Mucosa of descending colon (tissue), 3 donors: ENCODE measurements around the gene LYST. TPM values are rescaled to one million over a fixed set of nuclear protein-coding genes. Genes with fewer than 3 reads are reported as not detected.
"Not testable (repeated sequence)": the region's sequence is repeated elsewhere in the genome, so short reads cannot be mapped to it uniquely, and the experiment has no call there.

Experiments
- ATAC-seq: fragments of 200-7000 bp; cut with Tn5 transposase; one replicate; pipeline ENCODE4 v1.9.1; 2020; ENCODE audit warnings: mild to moderate bottlenecking, moderate library complexity
- DNase-seq, 3 donors: peaks; one replicate each; pipeline ENCODE4 v3.0.0-alpha.2; 2020
- H3K36me3 ChIP-seq: fragments of 200-600 bp; one replicate; pipeline ENCODE4 v1.8.0; 2021; ENCODE audit warnings: low read depth, mild to moderate bottlenecking
- H3K4me1 ChIP-seq: fragments of 200-600 bp; one replicate; pipeline ENCODE4 v1.8.0; 2021; ENCODE audit warnings: low read depth, mild to moderate bottlenecking
- H3K4me3 ChIP-seq: fragments of 200-600 bp; one replicate; pipeline ENCODE4 v1.8.0; 2021; ENCODE audit warnings: mild to moderate bottlenecking
- H3K9me3 ChIP-seq: fragments of 200-600 bp; one replicate; pipeline ENCODE4 v1.8.0; 2021; ENCODE audit warnings: mild to moderate bottlenecking
- intact Hi-C, 2 donors: fragments of 100-400 bp; cut with DNase I in 1 of 2; cut with micrococcal nuclease in 1 of 2; formaldehyde crosslinking; loops; one replicate each; pipeline versions ENCODE4 v1.11.0 to v1.11.1; 2022; cut with DNase I, micrococcal nuclease
- total RNA-seq, 3 donors: library from RNA; stranded (reverse); fragmentation: NEBNext Ultra II Directional in 2 of 3; extraction: Animal tissue kit (Norgen Biotek cat#: 25700) in 2 of 3; gene quantifications; one replicate each; pipeline versions ENCODE4 v1.2.1 to v1.2.4, GENCODE V29; 2021 to 2023
- TF ChIP-seq, protein P1 (sequence below): fragments of 200-600 bp; IDR thresholded peaks from one replicate; pipeline ENCODE4 v1.8.0; 2022; ENCODE audit warnings: antibody characterized with exemption, mild to moderate bottlenecking
- donor health status: DM: no; HTN: no; CAD: no; lungs with moderate emphysema.
- donor health status: DM: no; HTN: no; CAD: no.
- donor health status: DM: no; HTN: yes; CAD: no.

Gene LYST
- total RNA-seq, 3 donors from 2014 or later: 24.0 to 32.3 (median 26.7) TPM

DNA sequence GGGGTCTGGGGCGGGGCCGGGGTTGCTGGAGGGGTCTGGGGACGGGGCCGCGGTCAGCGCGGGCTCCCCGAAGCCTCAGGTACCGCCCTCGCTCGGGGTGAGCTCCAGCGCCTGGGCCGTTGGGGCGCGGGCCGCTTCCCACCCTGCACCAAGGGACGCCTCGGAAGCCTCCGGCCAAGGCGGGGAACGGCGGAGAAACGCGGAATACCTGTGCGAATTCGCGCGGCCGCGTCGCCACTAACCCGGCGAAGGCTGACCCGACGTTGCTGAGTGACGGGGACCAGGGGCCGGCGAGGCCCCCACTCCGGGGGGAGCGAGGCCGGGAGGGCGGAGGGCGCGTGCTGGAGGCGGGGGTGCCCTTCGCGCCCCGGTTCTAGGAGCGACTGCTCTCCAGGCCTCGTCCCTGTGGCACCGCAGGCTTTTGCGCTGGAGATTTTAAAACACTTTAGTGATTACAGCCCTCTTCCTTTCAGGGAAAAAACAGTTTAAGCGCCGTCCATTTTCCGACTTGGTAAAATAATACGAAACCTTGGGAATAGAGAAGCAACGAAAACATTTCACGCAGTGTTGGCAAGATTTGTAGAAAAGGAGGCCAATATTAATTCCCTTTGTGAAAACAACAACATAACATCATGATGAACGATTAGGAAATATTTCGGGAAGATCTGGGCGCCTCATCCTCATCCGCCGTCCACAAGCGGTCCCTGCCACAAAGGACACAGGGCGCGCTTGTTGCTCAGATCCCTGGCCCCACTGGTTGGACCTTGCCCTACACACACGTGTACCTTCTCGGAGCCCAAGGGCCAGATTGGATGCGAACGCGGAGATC lies 216.2 kb downstream of the LYST start:
- DNase-seq (peak in 2 of 3 donors; percentile 46 to 60), ATAC-seq (peak; percentile 65)
- no peak overlapping the region for H3K4me3 ChIP-seq
- peaks cover 15% of the 10 kb centered on the region for H3K4me1 ChIP-seq
- intact Hi-C loops: no loop called here
- H3K9me3 ChIP-seq: no peaks in the 10 kb centered on the region
- TF ChIP-seq, protein P1, sequence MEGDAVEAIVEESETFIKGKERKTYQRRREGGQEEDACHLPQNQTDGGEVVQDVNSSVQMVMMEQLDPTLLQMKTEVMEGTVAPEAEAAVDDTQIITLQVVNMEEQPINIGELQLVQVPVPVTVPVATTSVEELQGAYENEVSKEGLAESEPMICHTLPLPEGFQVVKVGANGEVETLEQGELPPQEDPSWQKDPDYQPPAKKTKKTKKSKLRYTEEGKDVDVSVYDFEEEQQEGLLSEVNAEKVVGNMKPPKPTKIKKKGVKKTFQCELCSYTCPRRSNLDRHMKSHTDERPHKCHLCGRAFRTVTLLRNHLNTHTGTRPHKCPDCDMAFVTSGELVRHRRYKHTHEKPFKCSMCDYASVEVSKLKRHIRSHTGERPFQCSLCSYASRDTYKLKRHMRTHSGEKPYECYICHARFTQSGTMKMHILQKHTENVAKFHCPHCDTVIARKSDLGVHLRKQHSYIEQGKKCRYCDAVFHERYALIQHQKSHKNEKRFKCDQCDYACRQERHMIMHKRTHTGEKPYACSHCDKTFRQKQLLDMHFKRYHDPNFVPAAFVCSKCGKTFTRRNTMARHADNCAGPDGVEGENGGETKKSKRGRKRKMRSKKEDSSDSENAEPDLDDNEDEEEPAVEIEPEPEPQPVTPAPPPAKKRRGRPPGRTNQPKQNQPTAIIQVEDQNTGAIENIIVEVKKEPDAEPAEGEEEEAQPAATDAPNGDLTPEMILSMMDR: no peak
- no peaks in the 10 kb centered on the region for H3K36me3 ChIP-seq

GRCh38 chr1:235649368-235650163 lies 217.1 kb downstream of the LYST start, which contains the start of gene GNG4:
Gene GNG4, minus strand, starts transcription at chr1:235649784. Its CDS starts 65,946 bp downstream, at chr1:235583838.
- Histone ChIP-seq H3K4me3 (no peak within 1 kb of the TSS), H3K36me3 (no peaks in the 10 kb centered on the region), H3K9me3 (no peaks in the 10 kb centered on the region), H3K4me1 (peaks cover 15% of the 10 kb centered on the region)
- peak; percentile 56 for ATAC-seq
- TF ChIP-seq, protein P1: no peak
- peak in 2 of 3 donors; percentile 28 to 55 for DNase-seq
- intact Hi-C loops: no loop called here

DNA sequence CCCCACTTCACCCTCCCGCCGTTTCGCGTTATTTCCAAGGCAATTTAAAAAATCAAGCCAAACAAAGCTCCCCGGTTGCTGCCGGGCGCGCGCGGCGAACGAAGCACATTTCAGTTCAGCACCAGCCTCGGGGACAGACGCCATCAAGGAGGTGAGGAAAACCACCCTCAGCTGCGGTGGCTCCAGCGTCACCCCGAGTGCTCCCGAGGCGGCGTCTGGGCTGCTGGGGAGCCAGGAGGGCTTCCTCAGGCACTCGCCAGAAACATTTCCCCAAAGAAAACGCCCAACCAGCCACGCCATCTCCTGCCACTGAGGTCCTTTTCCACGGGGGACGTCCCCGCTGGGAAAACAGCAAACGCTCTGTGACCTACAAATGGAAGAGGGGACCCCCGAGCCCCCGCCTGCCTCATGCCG lies 217.7 kb downstream of the LYST start:
- no peaks in the 10 kb centered on the region for H3K9me3 ChIP-seq
- H3K4me1 ChIP-seq: peaks cover 15% of the 10 kb centered on the region
- intact Hi-C loops: no loop called here
- ATAC-seq (peak; percentile 82), DNase-seq (peak; percentile 65 to 74 (median 72))
- TF ChIP-seq, protein P1: no peak
- H3K36me3 ChIP-seq: no peaks in the 10 kb centered on the region
- H3K4me3 ChIP-seq: no peak overlapping the region

- H3K4me1 ChIP-seq: peaks cover 15% of the 10 kb centered on the region
- H3K36me3 ChIP-seq: no peaks in the 10 kb centered on the region
- DNase-seq: peak; percentile 49 to 76 (median 66)
- H3K4me3 ChIP-seq: no peak overlapping the region
- intact Hi-C loops: no loop called here
- TF ChIP-seq, protein P1: no peak
- no peaks in the 10 kb centered on the region for H3K9me3 ChIP-seq
- peak; percentile 72 for ATAC-seq
These were observed 218.2 kb downstream of the LYST start for GRCh38 chr1:235648407-235648907.

DNA sequence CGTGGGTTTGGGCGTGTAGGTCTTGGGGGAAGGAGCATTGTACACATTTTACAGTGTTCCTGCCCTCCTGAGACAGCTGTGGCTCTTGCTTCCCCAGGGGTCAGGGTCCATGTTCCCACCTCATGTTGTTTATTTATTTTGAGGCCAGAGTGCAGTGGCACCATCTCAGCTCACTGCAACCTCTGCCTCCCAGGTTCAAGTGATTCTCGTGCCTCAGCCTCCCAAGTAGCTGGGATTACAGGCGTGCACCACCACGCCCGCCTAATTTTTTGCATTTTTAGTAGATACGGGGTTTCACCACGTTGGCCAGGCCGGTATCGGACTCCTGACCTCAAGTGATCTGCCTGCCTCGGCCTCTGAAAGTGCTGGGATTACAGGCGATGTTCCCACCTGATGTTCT lies 219.2 kb downstream of the LYST start:
- ATAC-seq: peak; percentile 30
- H3K4me3 ChIP-seq, H3K9me3 ChIP-seq, H3K36me3 ChIP-seq, DNase-seq, intact Hi-C loops: not testable (repeated sequence)
- peaks cover 15% of the 10 kb centered on the region for H3K4me1 ChIP-seq
